B cell (primary cell): ENCODE measurements around the gene CSRNP2.

Source experiments
- EZH2 ChIP-seq: IDR thresholded peaks from 2 replicates; pipeline ENCODE4 v1.6.1; 2012; ENCODE audit warnings: borderline replicate concordance, low read depth, mild to moderate bottlenecking, moderate library complexity, low read length; ENCODE audit not compliant: insufficient read depth, poor library complexity, severe bottlenecking
- TF ChIP-seq, protein P1 (sequence below): fragments of 200-600 bp; IDR thresholded peaks from one replicate; pipeline ENCODE4 v1.8.0; 2022; ENCODE audit warnings: antibody characterized with exemption, mild to moderate bottlenecking

DNA sequence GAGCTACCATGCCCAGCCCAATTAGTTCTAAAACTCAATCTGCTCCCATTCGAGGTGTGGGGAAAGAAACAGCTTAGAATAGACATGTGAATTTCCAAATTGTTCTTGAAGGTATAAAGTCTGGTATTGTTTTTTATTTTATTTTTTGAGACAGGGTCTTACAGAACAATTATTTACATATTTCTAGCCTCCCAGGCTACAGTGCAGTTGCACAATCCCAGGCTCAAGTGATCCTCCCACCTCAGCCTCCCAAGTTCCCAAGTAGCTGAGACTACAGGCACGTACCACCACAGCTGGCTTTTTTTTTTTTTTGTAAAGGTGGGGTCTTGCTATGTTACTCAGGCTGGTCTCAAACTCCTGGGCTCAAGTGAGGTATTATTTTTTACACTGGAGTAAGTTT, 63.5 kb downstream of the CSRNP2 start:
- TF ChIP-seq, protein P1, sequence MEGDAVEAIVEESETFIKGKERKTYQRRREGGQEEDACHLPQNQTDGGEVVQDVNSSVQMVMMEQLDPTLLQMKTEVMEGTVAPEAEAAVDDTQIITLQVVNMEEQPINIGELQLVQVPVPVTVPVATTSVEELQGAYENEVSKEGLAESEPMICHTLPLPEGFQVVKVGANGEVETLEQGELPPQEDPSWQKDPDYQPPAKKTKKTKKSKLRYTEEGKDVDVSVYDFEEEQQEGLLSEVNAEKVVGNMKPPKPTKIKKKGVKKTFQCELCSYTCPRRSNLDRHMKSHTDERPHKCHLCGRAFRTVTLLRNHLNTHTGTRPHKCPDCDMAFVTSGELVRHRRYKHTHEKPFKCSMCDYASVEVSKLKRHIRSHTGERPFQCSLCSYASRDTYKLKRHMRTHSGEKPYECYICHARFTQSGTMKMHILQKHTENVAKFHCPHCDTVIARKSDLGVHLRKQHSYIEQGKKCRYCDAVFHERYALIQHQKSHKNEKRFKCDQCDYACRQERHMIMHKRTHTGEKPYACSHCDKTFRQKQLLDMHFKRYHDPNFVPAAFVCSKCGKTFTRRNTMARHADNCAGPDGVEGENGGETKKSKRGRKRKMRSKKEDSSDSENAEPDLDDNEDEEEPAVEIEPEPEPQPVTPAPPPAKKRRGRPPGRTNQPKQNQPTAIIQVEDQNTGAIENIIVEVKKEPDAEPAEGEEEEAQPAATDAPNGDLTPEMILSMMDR: no peak
- no peak for TF ChIP-seq EZH2
